SK-N-SH (cell line): Measurements from ENCODE around the gene ATP11B. TPM values are rescaled to one million over a fixed set of nuclear protein-coding genes. Genes with fewer than 3 reads are reported as not detected.

Experiments
- CTCF ChIA-PET: fragments of 300-600, 350-600 bp; formaldehyde crosslinking; extraction: SDS; loops from one replicate; lab custom pipeline; 2021; lab: Yijun Ruan, JAX
- POLR2A ChIA-PET: fragments of 350-600 bp; sonication (Branson Sonifier 250); formaldehyde crosslinking; extraction: SDS; loops from one replicate; lab custom pipeline; 2020; ENCODE audit warnings: antibody characterized with exemption, inconsistent platforms; lab: Yijun Ruan, JAX
- DNase-seq: peaks from one replicate; pipeline ENCODE4 v3.0.0; 2012
- H2AFZ ChIP-seq: fragments of 200-600 bp; sonication (generic); 2 replicates; pipeline ENCODE4 v1.8.1; 2016; ENCODE audit warnings: antibody characterized with exemption, mild to moderate bottlenecking, low read depth
- H3F3A ChIP-seq: fragments of 200-600 bp; sonication (generic); replicated peaks from 2 replicates; pipeline ENCODE3; 2016; ENCODE audit warnings: antibody characterized with exemption, mild to moderate bottlenecking; ENCODE audit not compliant: insufficient read depth
- H3K27ac ChIP-seq, 2 experiments: fragments of 200-500 bp in 1 of 2; fragments of 200-600 bp in 1 of 2; sonication (Bioruptor generic) in 1 of 2; sonication (generic), shearing (Covaris generic) in 1 of 2; 2 replicates each; pipeline versions ENCODE4 v1.5.1 to v1.6.1; 2014 to 2016; ENCODE audit warnings: low read depth in 2 of 2, inconsistent platforms in 1 of 2, low read length in 1 of 2, mild to moderate bottlenecking in 1 of 2, mixed read lengths in 1 of 2
- H3K27me3 ChIP-seq: fragments of 200-600 bp; sonication (generic), shearing (Covaris generic); 2 replicates; pipeline ENCODE4 v1.6.1; 2016; ENCODE audit warnings: mixed run types; ENCODE audit not compliant: insufficient read depth
- H3K36me3 ChIP-seq, 2 experiments: fragments of 200-500 bp in 1 of 2; fragments of 200-600 bp in 1 of 2; sonication (Bioruptor generic) in 1 of 2; sonication (generic) in 1 of 2; replicated peaks in 1 of 2; 2 replicates each; pipeline versions ENCODE3 to v1.5.1; 2014 to 2016; ENCODE audit warnings: low read length in 1 of 2, mild to moderate bottlenecking in 1 of 2; ENCODE audit not compliant: insufficient read depth in 2 of 2, control insufficient read depth in 1 of 2
- H3K4me1 ChIP-seq, 2 experiments: fragments of 200-500 bp in 1 of 2; fragments of 200-600 bp in 1 of 2; sonication (Bioruptor generic) in 1 of 2; sonication (generic), shearing (Covaris generic) in 1 of 2; 2 replicates each; pipeline versions ENCODE4 v1.5.1 to v1.6.1; 2014 to 2016; ENCODE audit warnings: low read depth in 1 of 2, low read length in 1 of 2, mixed run types in 1 of 2; ENCODE audit not compliant: insufficient read depth in 2 of 2, control insufficient read depth in 1 of 2
- H3K4me2 ChIP-seq: fragments of 200-600 bp; sonication (generic), shearing (Covaris generic); 2 replicates; pipeline ENCODE4 v1.6.1; 2017; ENCODE audit warnings: mixed run types
- H3K4me3 ChIP-seq, 2 experiments: fragments of 200-500 bp in 1 of 2; fragments of 200-600 bp in 1 of 2; sonication (Bioruptor generic) in 1 of 2; sonication (generic), shearing (Covaris generic) in 1 of 2; 2 replicates each; pipeline versions ENCODE4 v1.5.1 to v1.8.1; 2014 to 2016; ENCODE audit warnings: low read depth in 2 of 2, inconsistent platforms in 1 of 2, low read length in 1 of 2, mild to moderate bottlenecking in 1 of 2, mixed read lengths in 1 of 2, moderate library complexity in 1 of 2
- H3K79me2 ChIP-seq: fragments of 200-600 bp; sonication (generic); 2 replicates; pipeline ENCODE4 v1.8.1; 2017; ENCODE audit warnings: mild to moderate bottlenecking; ENCODE audit not compliant: insufficient read depth
- H3K9ac ChIP-seq: fragments of 200-600 bp; sonication (generic); 2 replicates; pipeline ENCODE4 v1.6.1; 2017; ENCODE audit warnings: mixed run types
- H3K9me2 ChIP-seq: fragments of 200-600 bp; sonication (generic); 2 replicates; pipeline ENCODE4 v1.6.1; 2017; ENCODE audit warnings: mixed run types
- H3K9me3 ChIP-seq: fragments of 200-600 bp; sonication (generic); 2 replicates; pipeline ENCODE4 v1.6.1; 2017; ENCODE audit warnings: mixed run types, mild to moderate bottlenecking, moderate library complexity
- H4K20me1 ChIP-seq: fragments of 200-600 bp; sonication (generic); 2 replicates; pipeline ENCODE4 v1.6.1; 2017; ENCODE audit warnings: mild to moderate bottlenecking, mixed run types; ENCODE audit not compliant: insufficient read depth
- EZH2phosphoT487 ChIP-seq: fragments of 200-600 bp; sonication (generic); IDR thresholded peaks from 2 replicates; pipeline ENCODE4 v1.6.1; 2017; ENCODE audit warnings: low read depth, mixed run types, mild to moderate bottlenecking, antibody characterized with exemption, moderate library complexity, borderline replicate concordance
- FOXJ3 ChIP-seq: sonication (generic); formaldehyde crosslinking; IDR thresholded peaks from 2 replicates; pipeline ENCODE4 v1.5.1; 2020; ENCODE audit warnings: mild to moderate bottlenecking, missing genetic modification reagents
- FOXM1 ChIP-seq: IDR thresholded peaks from 2 replicates; pipeline ENCODE4 v1.4.0; 2012; ENCODE audit warnings: low read depth, mild to moderate bottlenecking
- GABPA ChIP-seq: IDR thresholded peaks from 2 replicates; pipeline ENCODE4 v1.4.0; 2012; ENCODE audit warnings: low read depth, mild to moderate bottlenecking
- JUND ChIP-seq: IDR thresholded peaks from 2 replicates; pipeline ENCODE4 v1.4.0; 2012
- MXI1 ChIP-seq: IDR thresholded peaks from 2 replicates; pipeline ENCODE4 v1.6.1; 2012; ENCODE audit warnings: mild to moderate bottlenecking, low read depth, low read length, improper control_type of control experiment
- NFIC ChIP-seq: IDR thresholded peaks from 2 replicates; pipeline ENCODE4 v1.4.0; 2012; ENCODE audit warnings: borderline replicate concordance
- NRF1 ChIP-seq: IDR thresholded peaks from 2 replicates; pipeline ENCODE4 v1.6.1; 2012; ENCODE audit warnings: low read depth, mild to moderate bottlenecking, low read length
- PBX3 ChIP-seq: IDR thresholded peaks from 2 replicates; pipeline ENCODE4; 2012
- POLR2AphosphoS5 ChIP-seq: IDR thresholded peaks from 2 replicates; pipeline ENCODE4 v1.6.1; 2012; ENCODE audit warnings: low read depth, low read length
- RAD21 ChIP-seq: IDR thresholded peaks from 2 replicates; pipeline ENCODE4 v1.6.1; 2012; ENCODE audit warnings: mild to moderate bottlenecking, low read length
- REST ChIP-seq: IDR thresholded peaks from 2 replicates; pipeline ENCODE4 v1.6.1; 2012; ENCODE audit warnings: mild to moderate bottlenecking, low read depth, low read length, moderate library complexity
- RFX5 ChIP-seq: IDR thresholded peaks from 2 replicates; pipeline ENCODE4 v1.6.1; 2012; ENCODE audit warnings: mild to moderate bottlenecking, improper control_type of control experiment, low read length
- RXRA ChIP-seq: IDR thresholded peaks from 2 replicates; pipeline ENCODE4 v1.4.0; 2012; ENCODE audit warnings: low read depth, mild to moderate bottlenecking, borderline replicate concordance
- SMC3 ChIP-seq: IDR thresholded peaks from 2 replicates; pipeline ENCODE4 v1.6.1; 2012; ENCODE audit warnings: low read depth, low read length, improper control_type of control experiment
- TCF12 ChIP-seq: IDR thresholded peaks from 2 replicates; pipeline ENCODE4 v1.4.0; 2012
- USF1 ChIP-seq: IDR thresholded peaks from 2 replicates; pipeline ENCODE4 v1.4.0; 2012; ENCODE audit warnings: low read depth, borderline replicate concordance
- USF2 ChIP-seq: fragments of 150-350 bp; IDR thresholded peaks from 2 replicates; pipeline ENCODE4 v1.6.1; 2017; ENCODE audit warnings: antibody characterized with exemption, low read length, low read depth, borderline replicate concordance
- WGBS: methylation state at CpG from one replicate; pipeline ENCODE4 v1.1.6; 2017; ENCODE audit warnings: low lambda C conversion rate; 5-methylcytosine and 5-hydroxymethylcytosine counted together
- polyA plus RNA-seq, 3 experiments: library from polyadenylated mRNA; depleted of rRNA; stranded (reverse); fragments of >200 nt; gene quantifications; 2 replicates each; pipeline ENCODE4 v1.2.3, GENCODE V29; 2012
- TF ChIP-seq, protein P1 (sequence below): fragments of 150-350 bp; IDR thresholded peaks from 2 replicates; pipeline ENCODE4 v1.6.1; 2016; ENCODE audit warnings: mild to moderate bottlenecking, low read depth, low read length
- TF ChIP-seq, protein P2 (sequence below): IDR thresholded peaks from 2 replicates; pipeline ENCODE4 v1.4.0; 2012; ENCODE audit warnings: low read depth
- TF ChIP-seq, protein P3 (sequence below): fragments of 200-600 bp; sonication (generic); IDR thresholded peaks from 2 replicates; pipeline ENCODE4 v1.6.1; 2017; ENCODE audit warnings: antibody characterized with exemption, mild to moderate bottlenecking, moderate library complexity

Gene ATP11B
- polyA plus RNA-seq, 1 of the 3 experiments (the other 2 are of a cell fraction): 8.7 TPM

DNA sequence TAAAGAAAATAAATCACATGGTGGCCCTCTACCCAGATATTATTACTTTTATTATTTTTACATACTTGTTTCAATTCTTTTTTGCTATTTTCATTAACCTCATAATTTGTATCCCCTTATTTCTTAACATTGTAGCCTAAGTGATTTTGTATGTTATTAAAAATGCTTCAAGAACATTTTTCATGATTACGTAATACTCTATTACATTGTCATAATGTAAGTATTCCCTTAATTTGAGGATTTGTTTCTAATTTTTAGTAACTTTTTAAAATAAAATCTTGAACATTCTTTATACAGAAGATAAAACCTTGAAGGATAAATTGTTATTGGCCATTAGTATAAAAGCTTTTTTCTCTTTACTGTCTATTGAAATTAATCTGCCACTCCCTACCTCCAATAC lies 98.1 kb downstream of the ATP11B start (continued):
- TF ChIP-seq FOXJ3 (CRISPR knock-in tag): no peak
- TF ChIP-seq SMC3: no peak
- TF ChIP-seq EZH2phosphoT487: no peak
- TF ChIP-seq TCF12: no peak
- TF ChIP-seq, protein P1, sequence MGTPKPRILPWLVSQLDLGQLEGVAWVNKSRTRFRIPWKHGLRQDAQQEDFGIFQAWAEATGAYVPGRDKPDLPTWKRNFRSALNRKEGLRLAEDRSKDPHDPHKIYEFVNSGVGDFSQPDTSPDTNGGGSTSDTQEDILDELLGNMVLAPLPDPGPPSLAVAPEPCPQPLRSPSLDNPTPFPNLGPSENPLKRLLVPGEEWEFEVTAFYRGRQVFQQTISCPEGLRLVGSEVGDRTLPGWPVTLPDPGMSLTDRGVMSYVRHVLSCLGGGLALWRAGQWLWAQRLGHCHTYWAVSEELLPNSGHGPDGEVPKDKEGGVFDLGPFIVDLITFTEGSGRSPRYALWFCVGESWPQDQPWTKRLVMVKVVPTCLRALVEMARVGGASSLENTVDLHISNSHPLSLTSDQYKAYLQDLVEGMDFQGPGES: no peak
- no peak for TF ChIP-seq GABPA
- no peak for TF ChIP-seq RXRA
- TF ChIP-seq USF2: no peak
- TF ChIP-seq RAD21: no peak
- TF ChIP-seq, protein P2, sequence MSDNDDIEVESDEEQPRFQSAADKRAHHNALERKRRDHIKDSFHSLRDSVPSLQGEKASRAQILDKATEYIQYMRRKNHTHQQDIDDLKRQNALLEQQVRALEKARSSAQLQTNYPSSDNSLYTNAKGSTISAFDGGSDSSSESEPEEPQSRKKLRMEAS: no peak
- TF ChIP-seq PBX3: no peak

DNA sequence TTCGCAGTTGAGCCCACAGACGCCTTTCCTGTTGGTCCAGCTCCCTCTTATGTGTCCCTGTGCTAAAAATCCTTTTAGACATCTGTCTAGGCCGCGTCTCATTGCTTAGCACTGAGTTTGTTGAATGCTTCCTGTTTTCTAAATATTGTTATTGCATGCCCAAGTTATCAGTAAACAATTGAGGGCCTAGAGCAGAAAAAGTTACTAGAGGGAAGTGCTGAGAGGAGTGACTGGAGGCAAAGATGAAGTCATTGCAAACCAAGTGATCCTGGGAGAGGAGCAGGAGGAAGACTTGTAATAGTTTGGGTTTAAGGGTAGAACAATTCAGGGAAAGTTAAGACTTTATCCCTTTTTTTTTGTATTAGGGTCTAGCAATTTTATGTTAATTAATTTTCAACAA lies 98.9 kb downstream of the ATP11B start:
- over 99% methylated on average over 4 of the region's 4 CpGs for WGBS
- no peak overlapping the region for H3K9ac ChIP-seq
- H3K9me2 ChIP-seq: no peaks in the 10 kb centered on the region
- peaks cover 48 to 52% of the 10 kb centered on the region in 2 experiments for H3K36me3 ChIP-seq
- CTCF ChIA-PET: interaction anchor here (1.1 kb wide), 1 partner anchor 126 kb away, joined by 3 read pairs; no protein-coding TSS in a partner anchor
- no peak overlapping the region for H3K27ac ChIP-seq
- no peaks in the 10 kb centered on the region for H3K79me2 ChIP-seq
- H4K20me1 ChIP-seq: no peaks in the 10 kb centered on the region
- TF ChIP-seq MXI1 (no peak), GABPA (no peak), RFX5 (no peak), FOXM1 (no peak), NFIC (no peak), POLR2AphosphoS5 (no peak), NRF1 (no peak), REST (no peak), JUND (no peak), EZH2phosphoT487 (no peak), RXRA (no peak), USF1 (no peak), TCF12 (no peak), FOXJ3 (CRISPR knock-in tag) (no peak)
- TF ChIP-seq, protein P3, sequence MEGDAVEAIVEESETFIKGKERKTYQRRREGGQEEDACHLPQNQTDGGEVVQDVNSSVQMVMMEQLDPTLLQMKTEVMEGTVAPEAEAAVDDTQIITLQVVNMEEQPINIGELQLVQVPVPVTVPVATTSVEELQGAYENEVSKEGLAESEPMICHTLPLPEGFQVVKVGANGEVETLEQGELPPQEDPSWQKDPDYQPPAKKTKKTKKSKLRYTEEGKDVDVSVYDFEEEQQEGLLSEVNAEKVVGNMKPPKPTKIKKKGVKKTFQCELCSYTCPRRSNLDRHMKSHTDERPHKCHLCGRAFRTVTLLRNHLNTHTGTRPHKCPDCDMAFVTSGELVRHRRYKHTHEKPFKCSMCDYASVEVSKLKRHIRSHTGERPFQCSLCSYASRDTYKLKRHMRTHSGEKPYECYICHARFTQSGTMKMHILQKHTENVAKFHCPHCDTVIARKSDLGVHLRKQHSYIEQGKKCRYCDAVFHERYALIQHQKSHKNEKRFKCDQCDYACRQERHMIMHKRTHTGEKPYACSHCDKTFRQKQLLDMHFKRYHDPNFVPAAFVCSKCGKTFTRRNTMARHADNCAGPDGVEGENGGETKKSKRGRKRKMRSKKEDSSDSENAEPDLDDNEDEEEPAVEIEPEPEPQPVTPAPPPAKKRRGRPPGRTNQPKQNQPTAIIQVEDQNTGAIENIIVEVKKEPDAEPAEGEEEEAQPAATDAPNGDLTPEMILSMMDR: no peak
- H3K4me3 ChIP-seq: no peak overlapping the region
- no peaks in the 10 kb centered on the region for H3K27me3 ChIP-seq
- H3F3A ChIP-seq: no peaks in the 10 kb centered on the region
- no peak overlapping the region for H3K4me2 ChIP-seq
- DNase-seq: no peak
- no peak overlapping the region for H2AFZ ChIP-seq
- POLR2A ChIA-PET: no interaction called here
- H3K9me3 ChIP-seq: no peaks in the 10 kb centered on the region
- no peaks in the 10 kb centered on the region for H3K4me1 ChIP-seq
